HG02938 (cell line): Measurements from ENCODE around the gene KCNK4.

Experiments used
- ATAC-seq: cut with Tn5 transposase; IDR thresholded peaks from one replicate; pipeline ENCODE4 v1.9.1; 2021; ENCODE audit warnings: mild to moderate bottlenecking, moderate library complexity; ENCODE audit not compliant: unreplicated experiment

KCNK4 gene

DNA sequence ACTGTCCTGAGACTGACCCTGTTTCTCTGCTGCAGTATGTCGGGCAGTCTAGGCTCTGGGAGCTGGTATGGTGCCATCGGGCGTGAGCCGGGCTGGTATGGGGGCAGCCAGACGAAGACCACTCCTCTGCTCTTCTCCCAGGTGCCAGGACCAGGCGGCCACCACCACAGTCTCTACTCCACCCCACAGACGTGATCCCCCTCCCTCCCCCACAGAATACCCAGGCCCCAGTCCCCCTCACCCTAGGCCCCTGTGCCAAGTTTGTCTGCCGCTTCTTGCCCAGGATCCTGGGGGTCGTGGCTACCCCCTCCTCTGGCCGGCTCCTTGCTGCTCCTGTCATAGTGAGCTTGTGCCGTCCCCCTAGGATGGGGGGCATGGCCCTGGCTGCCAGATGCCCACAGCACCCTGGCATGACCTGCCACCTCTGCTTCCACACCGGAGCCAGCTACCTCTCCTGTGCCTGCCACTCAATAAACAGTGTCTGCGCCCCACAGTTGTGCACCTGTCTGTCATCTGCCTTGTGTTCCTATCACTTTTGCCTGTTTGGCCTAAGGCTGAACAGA is 2.0 kb upstream of the KCNK4 start:
- no peak for ATAC-seq

DNA sequence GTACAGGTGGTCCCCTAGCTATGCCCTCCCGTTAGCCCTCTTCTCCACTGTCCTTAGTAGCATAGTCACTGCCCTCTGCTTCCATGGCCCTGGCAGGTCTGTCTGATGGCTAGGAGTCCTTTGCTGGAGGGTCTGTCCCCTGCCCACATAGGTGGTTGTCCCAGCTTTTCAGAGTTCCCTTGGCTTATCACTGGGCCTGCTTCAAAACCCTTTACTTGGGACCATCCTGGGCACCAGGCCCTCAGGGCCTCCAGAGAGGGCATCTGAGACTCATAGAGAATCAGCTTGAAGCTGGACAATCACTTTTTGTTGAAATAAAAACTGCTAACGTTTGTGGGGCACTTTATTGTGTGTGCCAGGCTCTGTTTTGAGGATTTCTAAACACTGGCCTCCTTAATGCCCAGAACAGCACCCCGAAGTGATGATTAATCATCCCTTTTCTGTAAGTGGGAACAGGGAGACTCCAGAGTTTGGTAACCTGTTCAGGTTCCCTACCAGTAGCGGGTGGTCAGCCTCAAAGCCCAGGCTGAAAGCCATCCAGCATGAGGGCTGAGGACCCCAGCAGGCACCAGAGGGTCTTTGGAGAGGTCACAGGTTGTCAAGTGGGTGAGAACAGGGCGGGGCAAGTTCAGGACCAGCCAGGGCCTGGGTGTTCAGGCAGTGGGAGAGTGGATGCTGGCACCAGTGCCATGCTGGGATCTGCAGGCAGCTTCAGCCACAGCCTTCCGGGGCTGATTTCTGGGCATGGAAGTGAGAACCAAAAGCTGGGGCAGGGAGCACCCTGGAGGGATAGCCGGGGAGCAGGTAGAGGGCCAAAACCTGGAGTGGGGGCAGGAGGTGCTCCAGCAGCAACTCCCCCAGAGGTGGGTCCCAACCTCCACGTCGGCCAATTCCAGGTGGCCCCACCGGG is 495 bp upstream of the KCNK4 start:
- no peak for ATAC-seq

DNA sequence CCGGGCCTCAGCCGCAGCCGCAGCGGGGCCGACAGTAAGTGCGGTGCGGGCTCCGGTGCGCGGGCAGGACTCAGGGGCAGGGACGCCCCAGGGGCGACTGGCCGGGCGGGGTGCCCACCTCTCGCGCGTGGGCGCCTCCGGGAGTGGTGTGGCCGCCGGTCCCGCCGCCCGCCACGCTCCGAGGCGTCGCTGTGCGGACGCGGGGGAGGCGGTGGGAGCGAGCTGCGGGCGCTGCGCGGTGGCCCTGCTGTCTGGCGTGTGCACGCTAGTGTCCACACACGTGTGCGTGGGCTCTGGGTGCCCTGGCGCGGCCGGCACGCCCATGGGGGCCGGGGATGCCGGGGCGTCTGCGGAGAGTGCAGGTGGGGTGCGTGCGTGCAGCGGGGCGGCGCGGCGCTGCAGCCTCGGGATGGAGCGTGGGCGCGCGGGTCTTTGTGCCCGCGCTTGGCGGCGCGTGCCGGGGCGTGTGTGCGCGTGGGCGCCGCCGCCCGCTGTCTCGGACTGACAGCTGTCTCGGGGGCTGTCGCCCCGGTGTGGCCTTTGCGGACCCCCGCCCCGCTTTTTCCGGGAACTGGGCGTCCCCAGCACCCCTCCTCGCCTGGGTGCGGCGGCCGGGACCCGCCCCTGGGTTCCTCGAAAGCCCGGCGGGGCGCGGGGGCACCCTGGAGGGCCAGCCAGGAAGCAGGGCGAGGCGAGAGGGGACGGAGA is 804 bp downstream of the KCNK4 start:
- no peak for ATAC-seq

DNA sequence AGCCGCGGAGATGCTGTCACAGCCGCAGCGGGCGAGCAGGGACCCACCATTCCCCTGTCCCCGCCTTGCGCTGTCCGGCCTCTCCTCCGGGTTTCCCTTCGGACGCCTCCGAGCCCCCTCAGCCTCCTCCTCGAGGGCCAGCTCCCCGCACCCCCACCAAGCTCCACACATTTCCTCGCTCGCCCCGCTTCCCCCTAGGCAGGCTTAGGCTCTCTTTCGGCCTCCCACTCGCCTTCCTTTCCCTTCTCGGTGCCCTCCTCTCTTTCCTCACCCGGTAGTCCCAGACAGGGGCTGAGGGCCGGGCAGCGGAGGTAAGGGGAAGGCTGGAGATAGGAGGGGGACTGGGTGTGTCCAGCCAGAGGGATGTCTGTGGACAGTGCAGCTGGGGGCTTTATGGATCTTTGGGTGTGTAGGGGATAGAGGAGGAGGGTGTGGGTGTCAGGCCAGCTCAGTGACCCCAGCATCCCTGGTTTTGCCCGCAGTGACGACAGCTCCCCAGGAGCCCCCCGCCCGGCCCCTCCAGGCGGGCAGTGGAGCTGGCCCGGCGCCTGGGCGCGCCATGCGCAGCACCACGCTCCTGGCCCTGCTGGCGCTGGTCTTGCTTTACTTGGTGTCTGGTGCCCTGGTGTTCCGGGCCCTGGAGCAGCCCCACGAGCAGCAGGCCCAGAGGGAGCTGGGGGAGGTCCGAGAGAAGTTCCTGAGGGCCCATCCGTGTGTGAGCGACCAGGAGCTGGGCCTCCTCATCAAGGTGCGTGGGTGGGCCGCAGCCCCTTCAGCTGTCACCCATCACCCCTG is 1.6 kb downstream of the KCNK4 start:
- no peak for ATAC-seq

DNA sequence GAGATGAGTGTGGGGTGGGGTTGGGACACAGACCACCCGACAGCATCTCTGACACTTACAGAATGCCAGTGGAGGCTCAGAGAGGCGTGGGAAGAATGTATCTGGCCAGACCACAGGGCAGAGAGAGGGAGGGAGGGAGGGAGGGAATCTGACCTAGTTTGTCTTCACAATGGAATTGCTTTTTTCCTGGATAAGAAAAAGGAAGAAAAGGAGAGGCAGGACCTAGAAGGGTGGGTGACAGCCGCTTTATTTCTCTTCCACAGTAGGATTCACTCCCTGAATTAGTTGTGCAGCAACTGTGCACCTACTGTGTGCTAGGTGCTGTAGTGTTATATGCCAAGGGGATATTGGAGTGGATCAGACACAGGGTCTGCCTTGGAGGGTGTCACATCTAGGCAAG is 3.7 kb downstream of the KCNK4 start:
- no peak for ATAC-seq

DNA sequence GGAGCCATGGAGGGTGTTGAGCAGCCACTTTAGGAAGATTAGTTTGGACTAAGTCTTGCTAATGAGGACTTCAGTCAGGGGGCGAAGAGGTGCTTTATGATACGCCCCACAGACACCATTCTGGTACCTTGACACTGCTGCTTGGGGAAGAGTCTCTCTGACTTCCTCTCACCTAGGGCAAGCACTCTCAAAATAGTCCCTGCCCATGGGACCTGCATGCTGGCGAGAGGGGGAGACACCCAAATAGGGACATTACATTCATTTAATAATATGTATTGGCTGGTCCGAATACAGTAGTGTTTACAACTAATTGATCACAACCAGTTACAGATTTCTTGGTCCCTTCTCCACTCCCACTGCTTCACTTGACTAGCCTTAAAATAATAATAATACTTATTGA is 4.7 kb downstream of the KCNK4 start:
- ATAC-seq, result no peak

DNA sequence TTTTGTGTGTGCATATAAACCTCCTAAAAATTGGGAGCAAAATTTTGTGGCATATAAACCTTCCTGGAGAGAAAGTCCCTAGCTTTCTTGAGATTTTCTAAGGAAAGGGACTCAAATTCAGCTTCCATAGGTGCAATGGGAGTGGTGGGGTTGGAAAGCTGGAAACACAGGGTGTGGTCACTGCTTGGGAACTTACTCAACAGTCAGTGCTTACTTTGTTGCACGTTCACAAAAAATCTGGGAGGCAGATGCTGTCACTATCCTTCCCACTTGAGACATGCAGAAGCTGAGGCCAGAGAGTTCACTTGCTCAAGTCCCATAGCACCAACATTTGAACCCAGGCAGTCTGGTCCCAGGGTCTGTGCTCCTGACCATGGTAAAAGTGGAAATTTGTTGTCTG is 5.1 kb downstream of the KCNK4 start:
- ATAC-seq, result no peak

DNA sequence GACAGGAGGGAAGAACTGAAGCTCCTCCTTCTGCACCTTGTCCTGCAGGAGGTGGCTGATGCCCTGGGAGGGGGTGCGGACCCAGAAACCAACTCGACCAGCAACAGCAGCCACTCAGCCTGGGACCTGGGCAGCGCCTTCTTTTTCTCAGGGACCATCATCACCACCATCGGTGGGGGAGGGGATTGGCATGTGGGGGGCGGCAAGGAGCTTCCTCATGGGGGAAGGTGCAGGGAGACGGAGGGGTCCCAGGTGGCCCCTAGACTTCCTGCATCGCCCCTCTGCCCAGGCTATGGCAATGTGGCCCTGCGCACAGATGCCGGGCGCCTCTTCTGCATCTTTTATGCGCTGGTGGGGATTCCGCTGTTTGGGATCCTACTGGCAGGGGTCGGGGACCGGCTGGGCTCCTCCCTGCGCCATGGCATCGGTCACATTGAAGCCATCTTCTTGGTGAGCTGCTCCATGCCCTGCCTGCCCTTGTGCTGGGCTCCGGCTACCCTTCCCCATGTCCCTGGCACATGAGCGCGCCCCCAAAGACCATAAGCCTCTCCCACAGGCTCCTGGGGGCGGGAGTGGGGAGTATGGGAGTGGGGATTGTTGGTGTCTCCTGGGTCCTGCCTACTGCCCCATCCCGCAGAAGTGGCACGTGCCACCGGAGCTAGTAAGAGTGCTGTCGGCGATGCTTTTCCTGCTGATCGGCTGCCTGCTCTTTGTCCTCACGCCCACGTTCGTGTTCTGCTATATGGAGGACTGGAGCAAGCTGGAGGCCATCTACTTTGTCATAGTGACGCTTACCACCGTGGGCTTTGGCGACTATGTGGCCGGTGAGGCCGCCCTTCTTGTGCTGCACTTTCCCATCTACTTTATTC is 6.0 kb downstream of the KCNK4 start:
- ATAC-seq, result no peak

DNA sequence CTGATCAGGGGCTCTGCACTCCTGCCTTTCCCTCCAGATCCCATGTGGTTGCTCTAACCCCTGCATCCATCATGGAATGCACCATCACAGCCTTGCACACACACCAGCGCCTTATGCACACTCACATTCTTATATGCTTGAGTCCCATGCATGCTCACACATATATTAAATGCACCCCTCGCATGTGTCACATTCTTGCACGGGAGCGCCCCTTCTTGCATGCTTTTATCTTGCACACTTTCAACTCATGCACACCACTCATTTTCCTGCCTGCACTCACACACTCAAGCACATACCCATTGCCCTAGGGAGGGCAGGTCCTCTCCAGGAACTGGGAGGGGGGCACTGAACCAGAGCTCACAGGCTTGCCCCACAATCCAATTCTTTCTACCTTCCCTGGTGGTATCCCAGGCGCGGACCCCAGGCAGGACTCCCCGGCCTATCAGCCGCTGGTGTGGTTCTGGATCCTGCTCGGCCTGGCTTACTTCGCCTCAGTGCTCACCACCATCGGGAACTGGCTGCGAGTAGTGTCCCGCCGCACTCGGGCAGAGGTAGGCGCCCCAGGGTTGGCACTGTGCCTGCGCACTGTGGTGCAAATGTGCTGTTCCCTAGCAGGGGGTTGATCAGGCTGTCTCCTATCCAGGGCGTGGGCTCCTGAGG is 6.7 kb downstream of the KCNK4 start:
- ATAC-seq, result no peak

DNA sequence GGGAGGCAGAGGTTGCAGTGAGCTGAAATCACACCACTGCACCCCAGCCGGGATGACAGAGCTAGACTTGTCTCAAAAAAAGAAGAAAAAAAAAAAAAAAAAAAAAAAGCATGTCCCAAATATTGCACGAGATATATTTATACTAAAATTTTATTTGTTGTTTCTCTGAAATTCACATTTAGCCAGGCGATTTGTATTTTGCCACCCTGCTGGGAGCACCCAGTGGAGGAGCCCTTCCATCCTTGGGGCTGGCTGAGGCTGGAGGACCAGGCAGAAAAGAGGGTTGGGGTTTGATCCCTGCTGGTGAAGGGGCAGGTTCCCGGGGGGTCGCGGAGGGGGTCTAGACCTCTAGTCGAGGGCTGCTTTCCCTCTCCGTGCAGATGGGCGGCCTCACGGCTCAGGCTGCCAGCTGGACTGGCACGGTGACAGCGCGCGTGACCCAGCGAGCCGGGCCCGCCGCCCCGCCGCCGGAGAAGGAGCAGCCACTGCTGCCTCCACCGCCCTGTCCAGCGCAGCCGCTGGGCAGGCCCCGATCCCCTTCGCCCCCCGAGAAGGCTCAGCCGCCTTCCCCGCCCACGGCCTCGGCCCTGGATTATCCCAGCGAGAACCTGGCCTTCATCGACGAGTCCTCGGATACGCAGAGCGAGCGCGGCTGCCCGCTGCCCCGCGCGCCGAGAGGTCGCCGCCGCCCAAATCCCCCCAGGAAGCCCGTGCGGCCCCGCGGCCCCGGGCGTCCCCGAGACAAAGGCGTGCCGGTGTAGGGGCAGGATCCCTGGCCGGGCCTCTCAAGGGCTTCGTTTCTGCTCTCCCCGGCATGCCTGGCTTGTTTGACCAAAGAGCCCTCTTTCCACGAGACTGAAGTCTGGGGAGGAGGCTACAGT is 8.1 kb downstream of the KCNK4 start:
- ATAC-seq, result no peak

DNA sequence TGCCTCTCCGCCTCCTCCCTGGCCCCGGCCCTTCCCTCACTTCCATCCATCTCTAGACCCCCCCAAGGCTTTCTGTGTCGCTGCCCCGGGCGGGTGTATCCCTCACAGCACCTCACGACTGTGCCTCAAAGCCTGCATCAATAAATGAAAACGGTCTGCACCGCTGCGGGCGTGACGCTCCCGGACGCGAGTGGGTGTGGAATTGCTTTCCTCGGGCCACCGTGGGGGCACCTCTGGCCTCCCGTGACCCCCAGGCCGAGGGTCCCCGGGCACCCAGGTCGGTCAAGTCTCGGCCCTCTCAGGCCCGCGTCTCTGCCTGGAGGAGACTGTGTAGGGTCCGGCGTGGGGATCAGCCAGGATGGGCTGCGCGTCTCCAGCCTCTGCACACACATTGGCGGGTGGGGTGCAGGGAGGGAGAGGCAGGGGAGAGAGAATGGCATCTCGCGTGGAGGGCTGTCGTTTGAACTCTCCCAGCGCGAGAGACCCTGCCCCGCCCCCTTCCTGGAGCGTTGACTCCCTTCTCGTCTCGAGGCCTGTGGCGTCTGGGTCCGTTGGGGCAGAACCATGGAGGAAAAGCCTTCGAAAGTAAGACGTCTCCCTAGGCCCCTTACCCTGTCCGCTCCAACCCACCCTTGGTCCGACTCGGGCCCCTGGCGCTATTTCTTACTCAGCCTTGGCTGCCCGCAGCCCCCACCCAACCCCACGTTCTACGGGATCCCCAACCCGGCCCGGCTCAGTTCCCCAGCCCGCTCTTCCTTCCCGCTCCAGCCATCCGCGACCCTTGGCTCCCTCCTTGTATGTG is 8.9 kb downstream of the KCNK4 start, which contains the start of gene CATSPERZ:
Gene CATSPERZ, plus strand, starts transcription at position 512 of the 802 bp plus-strand sequence. Its CDS starts 53 bp downstream, at position 565.
- ATAC-seq, result no peak

DNA sequence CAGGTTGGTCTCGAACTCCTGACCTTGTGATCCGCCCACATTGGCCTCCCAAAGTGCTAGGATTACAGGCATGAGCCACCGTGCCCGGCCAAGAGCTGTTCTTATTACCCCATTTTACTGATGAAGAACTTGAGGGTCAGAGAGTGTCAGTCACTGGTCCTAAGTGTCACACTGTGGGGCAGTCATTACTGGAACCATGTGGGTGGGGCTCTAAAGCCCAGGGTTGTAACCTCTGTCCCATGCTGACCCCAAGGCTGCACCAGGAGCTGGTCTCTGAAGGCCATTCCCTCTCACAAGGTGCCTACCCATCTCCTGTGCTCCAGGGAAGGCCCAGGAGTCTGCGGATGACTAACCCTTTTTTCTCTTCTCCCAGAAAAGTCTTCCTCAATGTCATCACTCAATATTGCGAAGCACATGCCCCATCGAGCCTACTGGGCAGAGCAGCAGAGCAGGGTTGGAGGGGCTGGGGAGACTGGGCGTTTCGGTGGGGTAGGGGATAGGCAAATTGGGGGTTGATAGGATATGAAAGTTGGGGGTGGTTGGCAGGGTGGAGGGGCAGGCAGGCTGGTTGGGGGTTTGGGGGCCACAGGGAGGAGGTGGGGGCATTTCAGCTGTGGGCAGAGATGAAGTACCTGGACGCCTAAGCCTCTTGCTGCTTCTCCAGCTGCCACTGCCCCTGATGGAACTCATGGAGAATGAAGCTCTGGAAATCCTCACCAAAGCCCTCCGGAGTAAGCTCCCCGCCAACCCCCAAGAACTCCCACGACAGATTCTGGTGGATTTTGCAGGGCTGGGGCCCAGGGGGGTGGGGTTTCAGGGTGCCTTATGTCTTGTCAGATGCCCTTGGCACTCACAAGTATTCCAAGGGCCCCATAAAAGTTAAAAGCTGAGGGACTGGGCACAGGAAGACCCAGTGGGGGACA is 12.3 kb downstream of the KCNK4 start:
- no peak for ATAC-seq

DNA sequence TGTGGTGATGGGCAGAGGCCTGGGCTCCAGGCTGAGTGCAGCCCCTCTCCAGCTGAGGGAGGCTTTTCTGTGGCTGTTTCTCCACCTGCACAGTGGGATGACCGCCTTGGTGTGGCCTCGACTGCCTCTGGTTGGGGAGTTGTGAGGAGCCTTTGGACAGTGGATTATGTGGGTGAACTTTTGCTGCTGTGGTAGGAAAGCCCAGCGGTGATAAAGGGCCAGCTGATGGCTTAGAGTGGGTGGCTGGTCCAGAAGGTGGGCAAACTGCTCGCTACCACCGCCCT is 12.9 kb downstream of the KCNK4 start:
- ATAC-seq, result no peak

DNA sequence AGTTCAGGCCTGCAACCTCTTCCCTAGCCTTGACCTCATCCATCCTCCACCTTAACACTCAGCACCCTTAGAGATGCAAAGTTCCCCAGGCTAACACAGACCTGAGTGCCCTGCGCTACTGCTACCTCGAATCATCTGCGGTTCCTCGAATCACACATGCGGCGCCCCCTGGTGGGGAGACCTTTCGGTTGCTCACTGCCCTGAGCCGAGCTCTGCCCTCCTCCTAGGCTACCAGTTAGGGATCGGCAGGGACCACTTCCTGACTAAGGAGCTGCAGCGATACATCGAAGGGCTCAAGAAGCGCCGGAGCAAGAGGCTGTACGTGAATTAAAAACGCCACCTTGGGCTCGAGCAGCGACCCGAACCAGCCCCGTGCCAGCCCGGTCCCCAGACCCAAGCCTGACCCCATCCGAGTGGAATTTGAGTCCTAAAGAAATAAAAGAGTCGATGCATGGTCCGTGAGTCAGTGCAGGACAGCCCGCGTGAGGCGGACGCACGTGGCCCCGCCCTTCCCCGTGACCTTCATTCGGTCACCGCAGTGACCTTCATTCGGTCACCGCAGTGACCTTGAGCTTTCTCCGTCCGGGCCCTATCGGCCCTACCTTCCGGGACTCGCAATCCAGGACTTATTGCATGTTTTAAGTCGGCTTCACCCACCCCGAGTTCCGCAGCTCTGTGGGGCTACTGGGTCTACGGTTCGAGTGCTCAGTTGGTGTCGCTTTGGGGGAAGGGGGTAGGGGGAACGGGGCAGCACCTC is 13.4 kb downstream of the KCNK4 start:
- ATAC-seq, result peak; percentile 30

DNA sequence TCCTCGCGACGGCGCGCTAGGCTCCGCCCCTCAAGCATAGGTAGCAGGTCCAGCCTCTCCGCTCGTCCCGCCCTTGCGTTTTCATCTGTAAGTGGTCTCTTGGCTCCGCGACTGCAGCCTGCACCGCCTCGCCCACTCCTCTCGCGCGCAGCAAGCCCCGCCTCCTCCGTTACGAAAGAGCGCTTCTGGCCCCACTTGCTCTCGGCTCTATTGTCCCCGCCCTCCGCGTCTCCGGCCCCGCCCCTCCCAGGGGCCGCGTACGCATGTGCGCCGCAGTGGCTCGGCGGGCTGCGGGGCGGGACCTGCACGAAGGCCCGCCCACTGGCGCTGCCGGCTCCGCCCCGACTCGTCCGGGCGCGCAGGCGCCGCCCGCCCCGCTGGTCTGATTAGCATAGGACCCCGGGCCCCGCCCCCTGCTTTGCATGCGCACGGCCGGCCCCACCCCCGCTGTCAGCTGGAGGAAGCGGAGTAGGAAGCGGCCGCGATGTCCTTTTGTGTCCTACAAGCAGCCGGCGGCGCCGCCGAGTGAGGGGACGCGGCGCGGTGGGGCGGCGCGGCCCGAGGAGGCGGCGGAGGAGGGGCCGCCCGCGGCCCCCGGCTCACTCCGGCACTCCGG is 14.1 kb downstream of the KCNK4 start, which contains the start of gene ESRRA:
Gene ESRRA, plus strand, starts transcription at position 450 of the 616 bp plus-strand sequence. CDS start 1,656 bp downstream, outside the sequence.
- peak; percentile 66 for ATAC-seq
